Measurements from ENCODE around the gene CD6. TPM values are rescaled to one million over a fixed set of nuclear protein-coding genes. Genes with fewer than 3 reads are reported as not detected.

CD6 gene
- total RNA-seq, 1 donor from 2014 or later: 6.1 TPM

DNA sequence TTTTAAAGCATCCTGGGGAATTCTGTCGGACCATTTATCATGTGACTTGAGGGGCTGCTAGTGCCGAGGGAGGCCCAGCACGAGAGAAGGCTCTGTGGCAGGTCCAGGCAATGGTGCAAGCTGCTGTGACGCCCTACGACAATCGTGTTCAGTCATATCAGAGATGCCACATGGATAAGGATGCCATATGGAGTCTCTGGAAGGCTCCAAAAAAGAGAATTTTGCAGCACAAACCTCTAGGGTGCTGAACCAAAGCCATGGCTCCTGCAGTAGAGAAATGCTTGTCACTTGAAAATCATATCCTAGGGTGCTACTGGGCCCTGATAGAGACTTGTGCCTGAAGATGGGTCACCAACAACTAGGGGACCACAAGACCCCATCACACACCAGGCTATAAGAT is 6.7 kb upstream of the CD6 start:
- DNase-seq (no peak), ATAC-seq (no peak)
- Histone ChIP-seq H3K27me3 (ENCODE audit: low read depth) (no peaks in the 10 kb centered on the region), H3K4me1 (no peaks in the 10 kb centered on the region), H3K9me3 (no peaks in the 10 kb centered on the region), H3K4me3 (no peak overlapping the region), H3K36me3 (no peaks in the 10 kb centered on the region), H3K27ac (no peak overlapping the region)
- TF ChIP-seq, protein P1, sequence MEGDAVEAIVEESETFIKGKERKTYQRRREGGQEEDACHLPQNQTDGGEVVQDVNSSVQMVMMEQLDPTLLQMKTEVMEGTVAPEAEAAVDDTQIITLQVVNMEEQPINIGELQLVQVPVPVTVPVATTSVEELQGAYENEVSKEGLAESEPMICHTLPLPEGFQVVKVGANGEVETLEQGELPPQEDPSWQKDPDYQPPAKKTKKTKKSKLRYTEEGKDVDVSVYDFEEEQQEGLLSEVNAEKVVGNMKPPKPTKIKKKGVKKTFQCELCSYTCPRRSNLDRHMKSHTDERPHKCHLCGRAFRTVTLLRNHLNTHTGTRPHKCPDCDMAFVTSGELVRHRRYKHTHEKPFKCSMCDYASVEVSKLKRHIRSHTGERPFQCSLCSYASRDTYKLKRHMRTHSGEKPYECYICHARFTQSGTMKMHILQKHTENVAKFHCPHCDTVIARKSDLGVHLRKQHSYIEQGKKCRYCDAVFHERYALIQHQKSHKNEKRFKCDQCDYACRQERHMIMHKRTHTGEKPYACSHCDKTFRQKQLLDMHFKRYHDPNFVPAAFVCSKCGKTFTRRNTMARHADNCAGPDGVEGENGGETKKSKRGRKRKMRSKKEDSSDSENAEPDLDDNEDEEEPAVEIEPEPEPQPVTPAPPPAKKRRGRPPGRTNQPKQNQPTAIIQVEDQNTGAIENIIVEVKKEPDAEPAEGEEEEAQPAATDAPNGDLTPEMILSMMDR (IDR thresholded peaks at IDR 0.05): no peak
- intact Hi-C loops (cut with DNase I): no loop called here

DNA sequence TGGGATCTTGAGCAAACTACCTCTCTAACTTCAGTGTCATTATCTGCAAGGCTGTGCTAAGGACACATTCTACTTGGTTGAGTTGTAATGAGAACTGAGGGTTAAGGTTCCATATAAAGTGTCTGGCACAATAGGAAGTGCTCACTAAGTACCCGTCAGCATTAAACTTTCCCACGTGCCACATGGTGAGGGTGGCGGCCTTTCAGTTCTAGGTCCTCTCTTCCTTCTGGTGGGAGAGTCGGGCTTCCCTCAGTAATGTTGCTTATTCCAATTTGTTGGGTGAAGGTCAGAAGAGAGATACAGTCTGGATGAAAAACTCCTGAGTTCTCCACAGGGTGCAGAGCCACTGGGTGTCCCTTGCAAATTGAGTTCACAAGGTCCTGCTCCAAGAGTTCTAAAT is 4.6 kb upstream of the CD6 start:
- ATAC-seq (peak; percentile 37 to 41), DNase-seq (no peak)
- intact Hi-C loops (cut with DNase I): no loop called here
- H3K4me3 ChIP-seq: no peak overlapping the region
- no peaks in the 10 kb centered on the region for H3K4me1 ChIP-seq
- TF ChIP-seq, protein P1 (IDR thresholded peaks at IDR 0.05): no peak
- H3K27me3 ChIP-seq (ENCODE audit: low read depth): no peaks in the 10 kb centered on the region
- H3K9me3 ChIP-seq: no peaks in the 10 kb centered on the region
- H3K36me3 ChIP-seq: no peaks in the 10 kb centered on the region
- H3K27ac ChIP-seq: no peak overlapping the region

DNA sequence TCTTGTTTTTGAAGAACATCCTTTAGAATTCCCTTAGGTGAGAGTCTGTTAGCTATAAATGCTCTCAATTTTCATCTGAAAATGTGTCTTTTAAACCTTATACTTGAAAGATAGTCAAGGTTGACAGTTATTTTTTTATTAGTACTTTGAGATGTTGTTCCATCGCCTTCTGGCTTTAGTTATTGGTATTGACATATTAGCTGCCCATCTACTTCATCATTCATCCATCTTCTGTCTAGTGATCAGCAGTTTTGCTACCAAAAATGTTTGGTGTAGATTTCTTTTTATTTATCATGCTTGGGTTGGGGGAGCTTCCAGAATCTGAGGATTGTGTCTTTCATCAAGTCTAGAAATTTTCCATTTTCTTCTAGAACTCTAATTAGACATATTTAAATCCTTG is 3.3 kb upstream of the CD6 start:
- ATAC-seq: no peak
- Histone ChIP-seq H3K9me3 (no peaks in the 10 kb centered on the region), H3K36me3 (no peaks in the 10 kb centered on the region), H3K27me3 (ENCODE audit: low read depth) (no peaks in the 10 kb centered on the region), H3K27ac (no peak overlapping the region), H3K4me1 (no peaks in the 10 kb centered on the region), H3K4me3 (no peak overlapping the region)
- intact Hi-C loops (cut with DNase I): no loop called here
- DNase-seq: no peak
- TF ChIP-seq, protein P1 (IDR thresholded peaks at IDR 0.05): no peak

DNA sequence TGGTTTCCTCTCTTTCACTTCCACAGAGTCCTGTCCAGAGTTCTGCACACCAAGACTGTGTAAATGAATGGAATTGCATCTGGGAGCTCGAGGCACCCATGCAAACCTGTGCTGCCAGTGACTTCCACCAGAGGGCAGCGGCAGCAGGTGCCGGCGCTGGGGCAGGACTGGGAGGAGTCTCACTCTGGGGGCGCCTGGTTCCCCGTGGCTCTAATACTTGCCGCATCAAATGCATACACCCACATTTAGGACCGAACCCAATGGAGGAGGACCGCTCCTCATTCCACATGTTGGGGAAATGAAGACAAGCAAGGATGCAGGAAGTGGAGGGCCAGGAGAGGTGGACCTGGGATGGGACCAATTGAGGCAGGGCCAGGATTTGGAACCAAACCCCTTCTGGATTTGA is 1.1 kb upstream of the CD6 start:
- Histone ChIP-seq H3K27ac (no peak overlapping the region), H3K9me3 (no peaks in the 10 kb centered on the region), H3K4me1 (no peaks in the 10 kb centered on the region), H3K36me3 (no peaks in the 10 kb centered on the region), H3K4me3 (no peak overlapping the region), H3K27me3 (ENCODE audit: low read depth) (no peaks in the 10 kb centered on the region)
- TF ChIP-seq, protein P1 (IDR thresholded peaks at IDR 0.05): peak; percentile 91
- intact Hi-C loops (cut with DNase I): no loop called here
- ATAC-seq (peak; percentile 84 to 90), DNase-seq (peak; percentile 79)

DNA sequence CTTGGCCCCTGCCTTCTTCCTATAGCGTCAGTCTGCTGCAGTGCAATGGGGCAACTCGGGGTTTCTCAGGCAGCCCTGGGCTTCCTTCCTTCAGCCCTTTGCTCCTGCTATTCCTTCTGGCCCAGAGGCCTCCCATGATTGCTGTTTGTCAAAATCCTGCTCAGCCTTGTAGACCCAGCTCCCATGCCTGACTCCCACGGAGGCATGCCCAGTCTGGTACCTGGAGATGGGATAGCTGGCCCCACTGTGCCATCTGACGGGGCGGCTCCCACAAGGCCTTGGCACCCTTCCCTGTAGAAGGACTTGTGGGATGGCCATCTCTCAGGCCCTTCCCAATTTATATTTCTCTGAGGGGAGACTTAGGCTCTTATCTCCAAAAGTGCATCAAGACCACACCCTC is 590 bp upstream of the CD6 start:
- TF ChIP-seq, protein P1 (IDR thresholded peaks at IDR 0.05): no peak
- no peaks in the 10 kb centered on the region for H3K4me1 ChIP-seq
- H3K27me3 ChIP-seq (ENCODE audit: low read depth): no peaks in the 10 kb centered on the region
- no peak for DNase-seq
- H3K36me3 ChIP-seq: no peaks in the 10 kb centered on the region
- no peaks in the 10 kb centered on the region for H3K9me3 ChIP-seq
- peak in 1 of 2 donors; percentile 6 for ATAC-seq
- H3K27ac ChIP-seq: no peak overlapping the region
- intact Hi-C loops (cut with DNase I): no loop called here
- H3K4me3 ChIP-seq: no peak overlapping the region
